ENCODE results near the gene UFSP1. TPM values are rescaled to one million over a fixed set of nuclear protein-coding genes. Genes with fewer than 3 reads are reported as not detected.
A peak's percentile ranks its signal among the peaks of the same experiment; 100 is the strongest.

UFSP1 gene
- total and polyA plus RNA-seq, 7 donors: 1.8 to 7.1 (median 3.0) TPM

DNA sequence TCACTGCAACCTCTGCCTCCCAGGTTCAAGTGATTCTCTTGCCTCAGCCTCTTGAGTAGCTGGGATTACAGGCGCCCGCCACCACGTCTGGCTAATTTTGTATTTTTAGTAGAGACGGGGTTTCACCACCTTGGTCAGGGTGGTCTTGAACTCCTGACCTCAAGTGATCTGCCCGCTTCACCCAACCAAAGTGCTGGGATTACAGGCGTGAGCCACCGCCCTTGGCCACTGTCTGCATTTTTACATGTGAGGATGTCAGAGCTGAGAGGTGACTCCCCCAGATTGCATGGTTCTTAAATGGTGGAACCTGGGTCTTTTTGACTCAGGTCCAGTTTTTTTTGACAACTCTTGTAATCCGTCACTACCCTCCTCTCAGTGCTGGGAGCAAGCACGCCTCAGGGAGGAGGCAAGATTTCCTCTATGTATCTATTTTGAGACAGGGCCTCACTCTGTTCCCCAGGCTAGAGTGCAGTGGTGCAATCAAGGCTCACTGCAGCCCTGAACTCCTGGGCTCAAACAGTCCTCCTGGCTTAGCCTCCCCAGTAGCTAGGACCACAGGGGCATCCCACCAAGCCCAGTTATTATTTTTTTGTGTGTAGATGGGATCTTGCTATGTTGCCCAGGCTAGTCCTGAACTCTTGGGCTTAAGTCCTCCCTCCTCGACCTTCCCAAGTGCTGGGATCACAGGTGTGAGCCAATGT is 15.8 kb downstream of the UFSP1 start:
- H3K27me3 ChIP-seq: no peaks in the 10 kb centered on the region
- H3K27ac ChIP-seq: peak overlapping the region; percentile 93 to 97 (median 96)
- H3K4me3 ChIP-seq: peak overlapping the region; percentile 91 to 99 (median 95)
- intact Hi-C loops (cut with DNase I): loop anchor here (10.0 kb wide), 1 partner anchor 259 kb away; the partner anchor contains the start of gene MOSPD3
- H3K36me3 ChIP-seq: peaks cover 0 to 58% (median 27%) of the 10 kb centered on the region in 4 donors
- no peak for DNase-seq
- WGBS, 2 donors: 94 to 95% methylated on average over 10 of the region's 10 CpGs
- H3K4me1 ChIP-seq: peaks cover 0 to 49% (median 37%) of the 10 kb centered on the region in 4 donors
- H3K9me3 ChIP-seq: no peaks in the 10 kb centered on the region
- TF ChIP-seq EP300 (IDR thresholded peaks at IDR 0.05) (no peak), POLR2AphosphoS5 (IDR thresholded peaks at IDR 0.05) (no peak), POLR2A (IDR thresholded peaks at IDR 0.05) (no peak)
- TF ChIP-seq, protein P1, sequence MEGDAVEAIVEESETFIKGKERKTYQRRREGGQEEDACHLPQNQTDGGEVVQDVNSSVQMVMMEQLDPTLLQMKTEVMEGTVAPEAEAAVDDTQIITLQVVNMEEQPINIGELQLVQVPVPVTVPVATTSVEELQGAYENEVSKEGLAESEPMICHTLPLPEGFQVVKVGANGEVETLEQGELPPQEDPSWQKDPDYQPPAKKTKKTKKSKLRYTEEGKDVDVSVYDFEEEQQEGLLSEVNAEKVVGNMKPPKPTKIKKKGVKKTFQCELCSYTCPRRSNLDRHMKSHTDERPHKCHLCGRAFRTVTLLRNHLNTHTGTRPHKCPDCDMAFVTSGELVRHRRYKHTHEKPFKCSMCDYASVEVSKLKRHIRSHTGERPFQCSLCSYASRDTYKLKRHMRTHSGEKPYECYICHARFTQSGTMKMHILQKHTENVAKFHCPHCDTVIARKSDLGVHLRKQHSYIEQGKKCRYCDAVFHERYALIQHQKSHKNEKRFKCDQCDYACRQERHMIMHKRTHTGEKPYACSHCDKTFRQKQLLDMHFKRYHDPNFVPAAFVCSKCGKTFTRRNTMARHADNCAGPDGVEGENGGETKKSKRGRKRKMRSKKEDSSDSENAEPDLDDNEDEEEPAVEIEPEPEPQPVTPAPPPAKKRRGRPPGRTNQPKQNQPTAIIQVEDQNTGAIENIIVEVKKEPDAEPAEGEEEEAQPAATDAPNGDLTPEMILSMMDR (IDR thresholded peaks at IDR 0.05): no peak

DNA sequence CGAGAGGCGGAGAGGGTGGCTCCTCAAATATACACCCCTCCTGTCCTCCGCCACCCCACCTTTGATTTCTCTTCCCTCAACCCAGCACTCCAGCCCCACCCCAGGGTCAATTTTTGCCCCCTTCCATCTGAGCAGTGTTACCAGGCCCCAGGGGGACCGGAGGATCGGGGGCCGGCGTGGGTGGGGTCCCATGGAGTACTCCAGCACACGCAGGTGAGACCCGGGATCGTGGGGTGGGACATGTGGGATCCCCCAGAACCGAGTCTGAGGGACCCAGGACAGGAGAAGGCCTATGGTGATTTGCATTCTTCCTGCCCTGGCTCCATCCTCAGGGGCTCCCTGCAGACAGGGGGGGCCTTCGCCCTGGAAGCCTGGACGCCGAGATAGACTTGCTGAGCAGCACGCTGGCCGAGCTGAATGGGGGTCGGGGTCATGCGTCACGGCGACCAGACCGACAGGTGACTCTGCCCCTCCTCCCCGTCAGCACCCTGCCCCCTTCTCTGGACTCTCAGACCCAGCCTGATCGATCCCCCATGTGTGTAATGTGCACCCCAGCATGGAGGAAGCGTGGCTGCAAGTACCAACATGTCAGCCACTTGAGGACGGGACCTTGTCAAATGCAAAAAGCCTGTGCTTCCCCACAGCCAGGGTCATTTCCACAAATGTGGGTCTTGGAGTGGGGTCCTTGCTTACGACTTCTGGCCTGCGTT is 21.6 kb downstream of the UFSP1 start:
- no peak for DNase-seq
- Histone ChIP-seq H3K4me3 (peak overlapping the region; percentile 73 to 89 (median 82)), H3K27ac (peak overlapping the region; percentile 95 to 97 (median 96)), H3K27me3 (no peaks in the 10 kb centered on the region), H3K36me3 (peaks cover 0 to 30% (median 23%) of the 10 kb centered on the region in 4 donors), H3K4me1 (peaks cover 0 to 38% (median 34%) of the 10 kb centered on the region in 4 donors), H3K9me3 (no peaks in the 10 kb centered on the region)
- intact Hi-C loops (cut with DNase I): loop anchor here (5.0 to 10.0 kb wide), 2 partner anchors 161 to 393 kb away; partner anchors contain the start of genes POP7 and TSC22D4
- peak in 1 of 4 donors; percentile 12 for TF ChIP-seq POLR2AphosphoS5 (IDR thresholded peaks at IDR 0.05)
- TF ChIP-seq, protein P1 (IDR thresholded peaks at IDR 0.05): no peak
- 44 to 51% methylated on average over 27 of the region's 27 CpGs for WGBS, 2 donors

DNA sequence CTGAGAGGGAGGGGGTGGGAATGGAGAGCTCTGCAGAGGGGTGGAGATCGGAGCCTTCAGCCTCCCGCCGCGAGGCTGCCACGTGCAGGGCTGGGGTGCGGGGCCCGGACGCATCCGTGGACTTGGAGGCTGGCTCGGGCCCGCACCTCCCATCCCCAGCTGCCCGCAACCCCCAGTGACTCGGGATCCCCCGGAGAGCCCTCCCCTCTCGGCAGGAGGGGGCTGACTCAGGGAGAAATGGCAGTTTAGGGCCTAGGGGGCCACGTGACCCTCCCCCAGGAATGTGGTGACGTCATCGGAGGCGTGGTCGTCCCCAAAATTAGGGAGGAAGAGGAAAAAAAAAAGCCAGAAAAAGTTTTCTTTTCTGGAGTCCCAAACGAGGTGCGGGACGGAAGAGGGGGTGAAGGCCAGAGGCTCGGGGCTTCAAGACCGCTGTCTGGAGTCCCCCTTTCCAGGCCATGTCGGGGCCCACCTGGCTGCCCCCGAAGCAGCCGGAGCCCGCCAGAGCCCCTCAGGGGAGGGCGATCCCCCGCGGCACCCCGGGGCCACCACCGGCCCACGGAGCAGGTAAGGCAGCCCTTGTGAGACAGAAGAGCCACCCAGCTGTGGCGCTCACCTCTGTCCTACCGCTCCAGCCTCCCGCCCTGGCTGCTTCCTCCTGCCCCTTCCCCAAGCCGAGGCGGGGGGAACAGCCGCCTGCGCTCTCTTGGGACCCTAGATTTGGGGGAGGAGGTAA is 22.3 kb downstream of the UFSP1 start, which contains the start of gene TRIP6:
TSS of gene TRIP6 (plus strand) at position 348 of the 736 bp plus-strand sequence. CDS start at position 459, 111 bp downstream.
- WGBS, 2 donors: 1 to 2% methylated on average over 42 of the region's 42 CpGs
- Histone ChIP-seq H3K36me3 (peaks cover 0 to 27% (median 17%) of the 10 kb centered on the region in 4 donors), H3K9me3 (no peaks in the 10 kb centered on the region), H3K4me1 (peaks cover 0 to 38% (median 34%) of the 10 kb centered on the region in 4 donors), H3K4me3 (peak within 1 kb of the TSS; percentile 73 to 89 (median 82)), H3K27me3 (no peaks in the 10 kb centered on the region), H3K27ac (peak within 1 kb of the TSS; percentile 95 to 97 (median 96))
- intact Hi-C loops (cut with DNase I): loop anchor here (5.0 to 10.0 kb wide), 2 partner anchors 160 to 392 kb away; partner anchors contain the start of genes POP7 and TSC22D4
- TF ChIP-seq POLR2A (IDR thresholded peaks at IDR 0.05) (peak in 1 of 2 donors; percentile 24), POLR2AphosphoS5 (IDR thresholded peaks at IDR 0.05) (peak; percentile 59 to 83 (median 77)), EP300 (IDR thresholded peaks at IDR 0.05) (peak in 1 of 4 donors; percentile 59)
- TF ChIP-seq, protein P1 (IDR thresholded peaks at IDR 0.05): no peak
- DNase-seq: peak; percentile 96

DNA sequence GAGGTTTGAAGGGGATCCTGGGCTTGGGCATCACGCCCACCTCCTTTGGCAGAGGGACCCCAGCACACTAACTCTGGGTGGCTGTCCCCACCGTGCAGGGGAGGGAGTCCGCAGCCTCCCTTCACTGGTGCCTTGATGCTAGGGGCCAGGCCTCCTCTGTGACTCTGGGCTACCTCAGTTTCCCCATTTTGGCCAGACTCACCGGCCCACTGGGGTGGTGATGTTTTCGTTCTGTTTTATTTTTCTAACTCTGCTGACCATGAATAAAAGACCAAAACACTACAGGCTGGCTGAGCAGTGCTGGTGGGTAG is 22.8 kb downstream of the UFSP1 start:
- intact Hi-C loops (cut with DNase I): loop anchor here (5.0 to 10.0 kb wide), 2 partner anchors 159 to 392 kb away; partner anchors contain the start of genes POP7 and TSC22D4
- no peak for TF ChIP-seq POLR2A (IDR thresholded peaks at IDR 0.05)
- TF ChIP-seq POLR2AphosphoS5 (IDR thresholded peaks at IDR 0.05): no peak
- TF ChIP-seq, protein P1 (IDR thresholded peaks at IDR 0.05): no peak
- TF ChIP-seq EP300 (IDR thresholded peaks at IDR 0.05): no peak
- no peak for DNase-seq
- H3K9me3 ChIP-seq: no peaks in the 10 kb centered on the region
- H3K27ac ChIP-seq: peak overlapping the region; percentile 95 to 97 (median 96)
- H3K4me3 ChIP-seq: peak overlapping the region; percentile 73 to 89 (median 82)
- H3K27me3 ChIP-seq: no peaks in the 10 kb centered on the region
- WGBS, 2 donors: 27 to 52% methylated on average over 5 of the region's 5 CpGs
- peaks cover 0 to 38% (median 34%) of the 10 kb centered on the region in 4 donors for H3K4me1 ChIP-seq
- H3K36me3 ChIP-seq: peaks cover 0 to 27% (median 15%) of the 10 kb centered on the region in 4 donors

Data from sigmoid colon (tissue), 7 donors.